Pancreas (tissue), 10 donors: ENCODE data around the gene CPLX1. TPM values are rescaled to one million over a fixed set of nuclear protein-coding genes. Genes with fewer than 3 reads are reported as not detected.

Experiments used
- ATAC-seq, 4 donors: fragments of 200-7000 bp; cut with Tn5 transposase; one replicate each; pipeline versions ENCODE4 v1.8.0 to v1.9.1; 2020; ENCODE audit warnings: mild to moderate bottlenecking in 4 of 4, moderate library complexity in 4 of 4
- DNase-seq, 6 donors: peaks; one replicate each; pipeline ENCODE4 v3.0.0-alpha.2; 2020
- FAIRE-seq: peaks from 2 replicates; lab custom pipeline; 2012; peaks lifted over from hg19 to GRCh38; lab: Jason Lieb, UNC
- H3K27ac ChIP-seq, 4 donors: fragments of 200-600 bp; sonication (generic); 1 replicate in 3 of 4; 2 replicates in 1 of 4; pipeline versions ENCODE4 v1.5.0 to v1.8.0; 2020
- H3K27me3 ChIP-seq, 4 donors: fragments of 200-600 bp; one replicate each; pipeline ENCODE4 v1.8.0; 2021
- H3K36me3 ChIP-seq, 3 donors: fragments of 200-600 bp; sonication (generic) in 1 of 3; one replicate each; pipeline versions ENCODE4 v1.5.0 to v1.8.0; 2020 to 2021
- H3K4me1 ChIP-seq, 3 donors: fragments of 200-600 bp; one replicate each; pipeline ENCODE4 v1.8.0; 2021
- H3K4me3 ChIP-seq, 4 donors: fragments of 200-600 bp; sonication (generic) in 2 of 4; one replicate each; pipeline versions ENCODE4 v1.5.0 to v1.8.0; 2020 to 2021
- H3K9me3 ChIP-seq, 4 donors: fragments of 200-600 bp; one replicate each; pipeline ENCODE4 v1.8.0; 2021
- CTCF ChIP-seq, 4 donors: fragments of 200-600 bp; sonication (generic) in 3 of 4; IDR thresholded peaks; one replicate each; pipeline versions ENCODE4 v1.5.0 to v1.8.0; 2021; ENCODE audit warnings: antibody characterized with exemption in 4 of 4
- WGBS, 2 donors: extraction: QIAGEN DNeasy Blood & Tissue Kit; methylation state at CpG; one replicate each; pipeline ENCODE4 v1.1.7; 2013; 5-methylcytosine and 5-hydroxymethylcytosine counted together
- intact Hi-C, 3 donors: fragments of 100-400 bp; cut with DNase I; formaldehyde crosslinking; loops; one replicate each; pipeline versions ENCODE4 v1.11.1 to v1.14.2; 2022
- polyA plus RNA-seq, 2 donors: library from polyadenylated mRNA; stranded (reverse); fragments of 200-250 nt; gene quantifications; one replicate each; pipeline ENCODE4 v1.2.3, GENCODE V29; 2013
- total RNA-seq, 6 donors: library from RNA; stranded (reverse); fragmentation: NEBNext Ultra II Directional in 4 of 6; extraction: Animal tissue kit (Norgen Biotek cat#: 25700) in 4 of 6; gene quantifications; one replicate each; pipeline versions ENCODE4 v1.2.1 to v1.2.4, GENCODE V29; 2021 to 2023
- donor health status: healthy with polysubstance abuse.
- donor health status: DM: no; HTN: no; CAD: no; lungs with moderate emphysema.
- donor health status: DM: no; HTN: no; CAD: no.
- donor health status: control.
- donor health status: control.
- donor health status: Bipolar disorder and iron deficiency.
- donor health status: DM: yes; HTN: yes; CAD: no.
- donor health status: DM: no; HTN: no; CAD: no.
- donor health status: DM: no; HTN: no; CAD: no.
- donor health status: DM: yes; HTN: yes; CAD: no.

The CPLX1 gene
- total and polyA plus RNA-seq, 8 donors, result 0.51 to 7.7 (median 1.4) TPM

- no peaks in the 10 kb centered on the region for H3K27me3 ChIP-seq
- H3K36me3 ChIP-seq, result peaks cover 3 to 54% (median 26%) of the 10 kb centered on the region in 3 donors
- H3K9me3 ChIP-seq, result no peaks in the 10 kb centered on the region
- intact Hi-C loops, result no loop called here
- DNase-seq (peak in 2 of 6 donors; percentile 22 to 68), FAIRE-seq (no peak), ATAC-seq (no peak)
- TF ChIP-seq CTCF (IDR thresholded peaks at IDR 0.05), result no peak
- no peaks in the 10 kb centered on the region for H3K4me1 ChIP-seq
- no peak overlapping the region for H3K4me3 ChIP-seq
- 92 to 93% methylated on average over 28 of the region's 28 CpGs for WGBS, 2 donors
- no peak overlapping the region for H3K27ac ChIP-seq
Observed at GRCh38 chr4:866761-867390, 40.9 kb upstream of the CPLX1 start.

GRCh38 chr4:866068-866760 lies 40.3 kb upstream of the CPLX1 start:
- peaks cover 3 to 57% (median 26%) of the 10 kb centered on the region in 3 donors for H3K36me3 ChIP-seq
- DNase-seq, result peak in 2 of 6 donors; percentile 16 to 55

GRCh38 chr4:865572-865971 lies 39.6 kb upstream of the CPLX1 start:
- intact Hi-C loops, result no loop called here
- Histone ChIP-seq H3K4me1 (no peaks in the 10 kb centered on the region), H3K36me3 (peaks cover 3 to 60% (median 25%) of the 10 kb centered on the region in 3 donors), H3K27me3 (no peaks in the 10 kb centered on the region), H3K4me3 (no peak overlapping the region), H3K9me3 (no peaks in the 10 kb centered on the region), H3K27ac (no peak overlapping the region)
- FAIRE-seq (no peak), ATAC-seq (no peak), DNase-seq (peak in 2 of 6 donors; percentile 16 to 79)
- TF ChIP-seq CTCF (IDR thresholded peaks at IDR 0.05), result no peak
- 91 to 95% methylated on average over 18 of the region's 18 CpGs for WGBS, 2 donors

More at GRCh38 chr4:866068-866760, 40.3 kb upstream of the CPLX1 start:
- ATAC-seq (no peak), FAIRE-seq (no peak)
- 94 to 96% methylated on average over 22 to 24 of the region's 24 CpGs for WGBS, 2 donors
- intact Hi-C loops, result no loop called here
- Histone ChIP-seq H3K4me1 (no peaks in the 10 kb centered on the region), H3K4me3 (no peak overlapping the region), H3K27ac (no peak overlapping the region), H3K27me3 (no peaks in the 10 kb centered on the region), H3K9me3 (no peaks in the 10 kb centered on the region)
- no peak for TF ChIP-seq CTCF (IDR thresholded peaks at IDR 0.05)

GRCh38 chr4:865121-865465 lies 39.2 kb upstream of the CPLX1 start:
- TF ChIP-seq CTCF (IDR thresholded peaks at IDR 0.05), result no peak
- Histone ChIP-seq H3K36me3 (peaks cover 3 to 60% (median 20%) of the 10 kb centered on the region in 3 donors), H3K4me1 (no peaks in the 10 kb centered on the region), H3K27me3 (no peaks in the 10 kb centered on the region), H3K9me3 (no peaks in the 10 kb centered on the region), H3K27ac (no peak overlapping the region), H3K4me3 (no peak overlapping the region)
- FAIRE-seq (no peak), ATAC-seq (no peak), DNase-seq (peak in 1 of 6 donors; percentile 39)
- 96 to 99% methylated on average over 11 of the region's 11 CpGs for WGBS, 2 donors
- intact Hi-C loops, result no loop called here
